Epithelial cell of esophagus (primary cell): ENCODE measurements around the gene TRUB2.
A peak's percentile ranks its signal among the peaks of the same experiment; 100 is the strongest.

Source experiments
- DNase-seq: peaks from one replicate; pipeline ENCODE4 v3.0.0; 2010; ENCODE audit warnings: low read depth
- H3K4me3 ChIP-seq: 2 replicates; pipeline ENCODE4 v1.5.1; 2011; ENCODE audit warnings: mild to moderate bottlenecking, low read length, control low read depth
- TF ChIP-seq, protein P1 (sequence below): IDR thresholded peaks from 2 replicates; pipeline ENCODE4 v1.5.1; 2011; ENCODE audit warnings: low read depth, mild to moderate bottlenecking, low read length, control low read depth, inconsistent platforms; ENCODE audit not compliant: insufficient read depth; ENCODE audit errors: missing control alignments

The TRUB2 gene

GRCh38 chr9:128321343-128321742 lies 904 bp downstream of the TRUB2 start:
- peak overlapping the region; percentile 98 for H3K4me3 ChIP-seq
- no peak for DNase-seq
- TF ChIP-seq, protein P1, sequence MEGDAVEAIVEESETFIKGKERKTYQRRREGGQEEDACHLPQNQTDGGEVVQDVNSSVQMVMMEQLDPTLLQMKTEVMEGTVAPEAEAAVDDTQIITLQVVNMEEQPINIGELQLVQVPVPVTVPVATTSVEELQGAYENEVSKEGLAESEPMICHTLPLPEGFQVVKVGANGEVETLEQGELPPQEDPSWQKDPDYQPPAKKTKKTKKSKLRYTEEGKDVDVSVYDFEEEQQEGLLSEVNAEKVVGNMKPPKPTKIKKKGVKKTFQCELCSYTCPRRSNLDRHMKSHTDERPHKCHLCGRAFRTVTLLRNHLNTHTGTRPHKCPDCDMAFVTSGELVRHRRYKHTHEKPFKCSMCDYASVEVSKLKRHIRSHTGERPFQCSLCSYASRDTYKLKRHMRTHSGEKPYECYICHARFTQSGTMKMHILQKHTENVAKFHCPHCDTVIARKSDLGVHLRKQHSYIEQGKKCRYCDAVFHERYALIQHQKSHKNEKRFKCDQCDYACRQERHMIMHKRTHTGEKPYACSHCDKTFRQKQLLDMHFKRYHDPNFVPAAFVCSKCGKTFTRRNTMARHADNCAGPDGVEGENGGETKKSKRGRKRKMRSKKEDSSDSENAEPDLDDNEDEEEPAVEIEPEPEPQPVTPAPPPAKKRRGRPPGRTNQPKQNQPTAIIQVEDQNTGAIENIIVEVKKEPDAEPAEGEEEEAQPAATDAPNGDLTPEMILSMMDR: no peak

- TF ChIP-seq, protein P1: no peak
- peak; percentile 18 for DNase-seq
- H3K4me3 ChIP-seq: no peak overlapping the region
Measured at GRCh38 chr9:128317629-128318028, 4.6 kb downstream of the TRUB2 start.

DNA sequence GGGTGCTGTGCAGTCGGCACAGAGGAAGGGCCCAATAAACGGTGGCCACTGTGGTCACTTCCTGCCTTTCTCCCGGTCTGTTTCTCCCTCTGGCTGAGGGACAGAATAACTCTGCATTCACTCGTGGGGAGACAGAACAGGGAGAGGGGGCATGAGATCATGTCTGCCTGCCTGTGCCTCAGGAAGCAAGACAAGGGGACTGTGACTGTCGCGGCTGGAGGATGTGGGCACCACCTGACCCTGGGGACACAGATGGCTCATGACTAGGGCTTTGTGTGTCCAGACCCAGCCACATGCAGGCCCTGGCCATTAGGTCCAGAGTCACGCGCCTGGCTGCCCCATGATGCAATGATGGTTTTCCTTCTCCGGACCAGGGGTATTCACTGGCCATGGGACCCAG lies 5.8 kb downstream of the TRUB2 start:
- no peak for DNase-seq
- no peak overlapping the region for H3K4me3 ChIP-seq
- TF ChIP-seq, protein P1: no peak

GRCh38 chr9:128314697-128315096 lies 7.5 kb downstream of the TRUB2 start:
- no peak for DNase-seq
- no peak overlapping the region for H3K4me3 ChIP-seq
- TF ChIP-seq, protein P1: no peak

DNA sequence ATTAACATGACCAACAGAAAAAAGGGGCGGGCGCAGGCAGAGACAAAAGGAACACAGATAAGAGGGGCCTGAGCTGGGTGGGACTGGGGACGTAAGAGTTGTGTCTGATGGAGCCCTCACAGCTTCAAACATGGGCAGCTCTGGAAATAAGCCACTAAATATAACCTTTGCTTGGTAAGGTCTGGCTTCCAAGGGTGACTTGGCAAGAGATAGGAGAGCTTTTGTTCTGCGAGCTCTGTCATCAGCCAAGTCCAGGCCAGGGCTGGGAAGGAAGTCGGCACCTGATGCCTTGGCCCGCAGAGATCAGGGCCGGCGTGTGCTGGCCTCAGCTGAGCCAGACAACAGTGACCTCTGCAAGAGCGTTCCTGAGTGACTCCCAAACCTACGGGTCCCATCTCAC lies 11.8 kb downstream of the TRUB2 start:
- DNase-seq: no peak
- TF ChIP-seq, protein P1: no peak
- H3K4me3 ChIP-seq: no peak overlapping the region

DNA sequence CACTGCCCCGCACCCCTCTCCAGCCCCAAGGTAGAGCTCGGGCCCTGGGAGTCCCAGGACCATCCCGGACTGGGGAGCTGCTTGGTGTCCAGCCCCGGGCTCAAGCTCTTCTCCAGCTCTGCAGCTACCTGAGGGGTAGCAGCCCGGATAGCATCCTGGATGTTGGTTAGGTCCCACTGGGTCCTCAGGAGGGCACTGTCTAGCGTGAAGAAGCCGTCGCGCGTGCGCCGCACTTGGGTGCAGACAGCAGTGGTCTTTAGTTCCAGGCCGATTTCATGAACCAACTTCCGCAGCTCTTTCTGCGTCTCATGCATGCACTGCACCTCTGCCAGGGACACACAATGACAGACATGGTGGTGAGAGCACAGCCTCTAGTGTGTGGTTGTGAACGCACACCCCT lies 12.7 kb downstream of the TRUB2 start:
- TF ChIP-seq, protein P1: no peak
- no peak overlapping the region for H3K4me3 ChIP-seq
- DNase-seq: no peak

DNA sequence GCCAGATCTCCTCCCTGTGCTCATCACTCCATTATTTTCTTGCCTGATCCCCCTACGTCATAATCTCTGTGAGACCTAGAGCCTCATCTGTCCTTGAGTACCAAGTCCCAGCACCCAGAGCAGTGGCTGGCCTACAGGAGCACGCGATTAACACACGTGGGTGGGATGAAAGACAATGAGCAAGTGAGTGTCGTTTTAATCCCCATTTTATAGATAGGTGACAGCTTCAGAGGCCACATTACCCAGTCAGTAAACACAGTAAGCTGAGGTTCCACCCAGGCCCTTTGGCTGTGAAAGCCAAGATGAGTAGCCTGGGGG lies 17.3 kb downstream of the TRUB2 start:
- peak; percentile 49 for DNase-seq
- TF ChIP-seq, protein P1: no peak
- H3K4me3 ChIP-seq: no peak overlapping the region
